ENCODE results near the gene FXYD4.

DNA sequence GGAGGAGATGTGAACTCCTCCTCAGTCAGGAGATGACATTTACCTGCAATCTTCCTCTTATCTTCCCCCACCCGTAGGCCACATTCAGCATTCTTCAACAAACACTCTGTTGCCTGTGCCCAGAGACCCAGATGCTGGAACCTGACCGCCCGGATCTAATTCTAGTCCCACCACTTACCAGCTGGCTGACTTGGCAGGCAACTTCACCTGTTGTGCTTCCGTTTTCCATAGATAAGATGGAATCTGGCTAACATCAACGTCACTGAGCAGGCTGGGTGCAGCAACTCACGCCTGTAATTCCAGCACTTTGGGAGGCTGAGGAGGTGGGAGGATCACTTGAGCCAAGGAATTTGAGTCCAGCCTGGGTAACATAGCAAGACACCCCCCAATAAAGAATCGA lies 21.3 kb upstream of the FXYD4 start:
- no peak for TF ChIP-seq EZH2 (IDR thresholded peaks at IDR 0.05)
- TF ChIP-seq POLR2AphosphoS5 (IDR thresholded peaks at IDR 0.05; ENCODE audit: borderline replicate concordance, low read depth, low read length), result no peak
